Measurements from ENCODE around the gene ADAM33.

Gene ADAM33

GRCh38 chr20:3645309-3646066 lies 36.3 kb downstream of the ADAM33 start:
- DNase-seq = no peak

DNA sequence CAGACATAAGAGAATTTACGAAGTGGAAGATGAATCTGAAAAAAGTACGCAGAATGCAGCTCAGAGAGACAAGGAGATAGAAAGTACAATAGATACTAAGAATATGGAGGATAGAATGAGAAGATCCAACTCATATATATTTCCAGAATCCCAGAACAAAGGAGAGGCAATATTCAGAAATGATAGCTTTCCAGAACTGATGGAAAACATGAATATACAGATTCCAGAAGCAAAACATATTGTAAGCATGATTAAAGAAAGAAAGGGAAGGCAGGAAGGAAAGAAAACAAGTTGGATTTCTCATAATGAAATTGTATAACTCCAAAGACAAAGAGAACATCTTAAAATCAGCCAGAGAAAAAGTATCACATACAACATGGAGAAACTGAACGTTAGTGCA lies 41.6 kb downstream of the ADAM33 start:
- DNase-seq = no peak

DNA sequence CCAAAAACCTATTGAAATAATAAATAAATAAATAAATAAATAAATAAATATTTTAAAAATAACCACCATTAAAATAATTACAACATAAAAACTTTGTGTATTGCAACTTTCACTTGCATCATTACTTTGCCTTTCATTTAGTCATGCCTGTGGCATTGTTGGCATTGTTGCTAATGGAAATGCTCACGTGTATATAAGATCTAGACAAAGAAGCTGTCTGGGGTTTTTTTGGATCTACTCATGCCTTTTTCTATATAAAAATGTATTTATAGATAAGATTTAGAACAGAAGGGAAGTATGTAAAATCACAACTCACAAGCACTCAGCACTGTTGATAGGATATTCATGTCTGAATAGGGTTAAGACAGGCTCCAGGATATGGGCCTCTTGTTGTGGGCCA lies 46.5 kb downstream of the ADAM33 start:
- no peak for DNase-seq

GRCh38 chr20:3633913-3634478 lies 47.8 kb downstream of the ADAM33 start:
- no peak for DNase-seq

DNA sequence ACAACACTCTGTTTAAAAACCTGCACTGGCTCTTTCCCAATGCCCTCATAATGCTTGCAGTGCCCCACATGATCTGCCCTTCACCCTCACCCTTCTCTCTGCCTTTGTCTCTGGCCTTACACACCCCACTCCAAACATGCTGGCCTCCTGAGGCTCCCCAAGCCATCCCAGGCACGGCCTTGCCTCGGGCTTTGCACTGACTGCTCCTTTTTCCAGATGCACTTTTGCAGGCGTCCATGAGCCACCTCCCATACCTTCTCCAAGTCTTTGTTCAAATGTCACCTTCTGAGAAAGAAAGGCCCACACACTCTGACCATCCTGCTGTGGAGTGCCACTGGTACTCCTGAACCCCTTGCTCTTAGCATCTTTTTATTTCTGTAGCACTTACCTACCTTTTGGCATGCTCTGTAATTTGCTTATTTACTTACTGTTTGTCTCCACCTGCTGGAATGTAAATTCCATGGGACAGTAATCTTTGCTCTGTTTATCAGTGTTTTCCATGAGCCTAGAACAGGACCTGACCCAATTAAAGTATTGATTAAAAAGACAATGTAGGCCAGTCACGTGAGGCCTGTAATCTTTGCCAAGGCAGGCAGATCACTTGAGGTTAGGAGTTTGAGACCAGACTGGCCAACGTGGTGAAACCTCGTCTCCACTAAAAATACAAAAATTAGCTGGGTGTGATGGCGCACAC lies 49.4 kb downstream of the ADAM33 start:
- DNase-seq = no peak

DNA sequence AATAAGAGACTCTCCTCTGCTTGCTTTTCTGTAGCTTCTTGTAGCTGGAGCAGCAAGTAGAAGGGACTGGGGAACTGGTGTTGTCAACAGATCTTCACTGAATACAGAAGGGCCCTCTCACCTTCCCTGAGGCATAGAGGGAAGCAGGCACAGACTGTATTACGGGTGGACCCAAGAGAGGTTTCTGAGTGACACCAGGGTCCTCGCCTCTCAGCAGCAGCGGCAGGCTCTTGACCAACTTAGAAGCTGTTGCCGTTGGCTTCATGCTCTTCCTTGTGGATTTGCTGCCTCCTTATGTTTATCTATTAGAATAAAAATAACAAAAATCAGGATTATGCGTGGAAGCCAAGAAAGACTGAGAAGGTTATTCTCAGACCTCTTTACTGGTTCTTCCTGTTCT lies 50.3 kb downstream of the ADAM33 start:
- no peak for DNase-seq

GRCh38 chr20:3630429-3630828 lies 51.4 kb downstream of the ADAM33 start:
- no peak for DNase-seq

- DNase-seq = no peak
Measured at GRCh38 chr20:3629893-3630292, 51.9 kb downstream of the ADAM33 start.

DNA sequence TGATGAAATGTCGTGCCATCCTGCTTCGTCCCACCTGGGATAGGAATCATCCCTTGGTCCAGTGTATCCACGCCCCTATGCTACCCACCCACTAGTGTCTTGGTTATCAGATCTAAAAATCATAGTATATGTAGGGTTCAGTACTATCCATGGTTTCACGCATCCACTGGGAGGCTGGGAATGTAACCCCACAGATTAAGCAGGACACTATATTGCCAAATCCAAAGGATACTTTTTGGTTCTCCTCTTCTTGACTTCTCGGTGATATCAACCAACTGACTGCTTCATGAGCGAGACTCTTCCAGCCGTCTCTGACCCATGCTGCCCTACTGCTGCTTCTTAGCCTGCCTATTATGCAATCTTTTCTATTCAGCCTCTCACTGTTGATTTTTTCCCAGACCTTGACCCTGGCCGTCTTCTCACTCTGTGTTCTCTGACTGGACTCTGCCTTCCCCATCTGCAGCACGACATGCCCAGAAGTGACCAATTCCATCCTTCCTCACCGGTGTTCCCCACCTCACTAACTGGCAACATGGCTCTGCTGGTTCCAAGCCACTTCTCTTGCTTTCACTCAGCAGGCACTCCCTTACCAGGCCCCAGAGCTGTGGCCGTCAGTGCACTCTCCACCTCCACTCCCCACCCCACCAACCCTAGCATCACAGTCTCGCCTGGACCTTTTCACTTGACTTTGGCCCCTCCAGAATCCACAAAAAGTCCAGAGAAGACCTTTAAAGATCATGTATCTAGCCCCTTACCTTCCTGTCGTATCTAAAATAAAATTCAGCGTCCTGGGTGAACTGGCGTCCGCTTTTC lies 53.1 kb downstream of the ADAM33 start:
- no peak for DNase-seq

- no peak for DNase-seq
Measured at GRCh38 chr20:3627476-3627875, 54.3 kb downstream of the ADAM33 start.

DNA sequence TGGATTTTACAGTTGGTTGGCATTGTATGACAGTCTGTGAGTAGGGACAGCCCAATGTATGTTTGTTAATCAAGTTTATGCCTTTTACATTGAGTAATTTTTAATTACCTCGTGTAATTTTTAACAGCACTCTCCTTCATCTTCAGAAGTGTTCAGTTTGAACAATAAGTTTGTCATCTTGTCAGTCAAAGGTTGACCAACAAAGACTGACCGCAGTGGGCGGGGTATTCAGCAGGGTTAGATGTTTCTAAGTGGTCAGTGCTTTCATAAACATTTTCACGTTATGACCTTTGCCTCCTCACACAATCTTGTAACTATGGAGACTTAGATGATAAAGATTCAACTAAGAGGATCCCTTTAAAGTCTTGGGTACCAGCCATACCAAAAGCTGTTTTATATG lies 59.4 kb downstream of the ADAM33 start:
- no peak for DNase-seq

DNA sequence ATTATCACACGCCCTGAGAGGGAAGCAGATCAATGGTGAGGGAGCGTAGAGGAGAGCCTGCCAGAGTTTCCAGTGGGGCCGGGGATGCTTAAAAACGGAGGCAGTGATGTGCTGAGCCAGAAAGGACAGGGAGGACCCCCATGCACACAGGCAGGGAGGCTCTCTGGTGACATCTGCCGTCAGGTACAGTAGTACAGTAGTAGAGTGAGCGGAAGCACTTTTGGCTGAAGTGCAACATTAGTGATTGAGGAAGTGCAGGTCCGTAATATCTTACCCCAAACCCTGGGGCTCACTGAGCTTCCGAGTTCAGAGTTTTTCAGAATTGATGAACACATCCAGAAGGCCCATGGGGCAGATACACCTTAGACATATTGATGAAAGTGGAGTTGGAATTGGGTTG lies 60.7 kb downstream of the ADAM33 start:
- DNase-seq = no peak

Measured in SHP77 treated with DMSO at 0.1 percent for 48 hours (cell line).